GM12872 (cell line): ENCODE results near the gene IL1RL2.

Experiments
- TF ChIP-seq, protein P1 (sequence below): IDR thresholded peaks from 3 replicates; pipeline ENCODE4 v1.5.1; 2011; ENCODE audit warnings: low read depth, mild to moderate bottlenecking, low read length, moderate library complexity; ENCODE audit not compliant: insufficient read depth

The IL1RL2 gene

DNA sequence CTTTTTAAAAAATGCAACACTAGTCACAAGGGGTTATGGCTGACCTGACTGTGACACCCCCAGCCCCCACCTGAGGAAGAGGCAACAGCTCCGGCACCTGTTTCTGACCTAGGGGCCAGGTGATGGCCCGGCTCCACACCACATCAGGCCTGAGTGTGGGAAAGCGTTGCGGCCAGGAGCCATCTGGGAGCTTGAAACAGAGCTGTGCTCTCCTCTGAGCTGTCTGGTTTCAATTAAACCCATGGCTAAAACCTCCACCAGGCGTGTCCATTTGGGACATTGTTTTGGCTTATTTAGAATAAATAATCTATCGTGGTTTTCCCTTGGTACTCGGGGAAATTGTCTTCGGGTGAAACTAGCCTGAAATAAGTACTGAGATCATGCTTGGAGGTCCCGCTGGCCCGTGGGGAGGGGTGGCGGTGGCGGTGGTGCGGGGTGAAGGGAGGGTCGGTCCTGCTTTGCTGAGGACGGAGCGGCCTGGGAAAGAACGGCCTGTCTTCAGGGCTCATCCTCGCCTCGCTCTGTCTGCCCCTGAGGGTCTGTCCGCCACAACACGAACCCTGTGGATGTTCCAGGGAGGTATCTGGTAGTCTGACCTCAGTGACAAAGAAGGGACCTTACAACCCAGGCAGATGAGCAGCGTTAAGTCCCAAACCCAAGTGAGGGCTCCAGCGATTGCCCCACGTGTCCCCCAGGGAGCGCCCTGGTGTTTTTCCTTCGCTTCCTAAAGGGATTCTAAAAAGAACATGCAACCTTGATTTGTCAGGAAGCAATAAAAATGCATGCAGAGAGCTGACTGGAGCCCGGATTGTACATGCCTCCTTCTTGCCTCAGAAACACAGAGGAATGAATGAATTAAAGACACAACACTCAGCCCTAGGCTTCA, 58.7 kb downstream of the IL1RL2 start:
- TF ChIP-seq, protein P1, sequence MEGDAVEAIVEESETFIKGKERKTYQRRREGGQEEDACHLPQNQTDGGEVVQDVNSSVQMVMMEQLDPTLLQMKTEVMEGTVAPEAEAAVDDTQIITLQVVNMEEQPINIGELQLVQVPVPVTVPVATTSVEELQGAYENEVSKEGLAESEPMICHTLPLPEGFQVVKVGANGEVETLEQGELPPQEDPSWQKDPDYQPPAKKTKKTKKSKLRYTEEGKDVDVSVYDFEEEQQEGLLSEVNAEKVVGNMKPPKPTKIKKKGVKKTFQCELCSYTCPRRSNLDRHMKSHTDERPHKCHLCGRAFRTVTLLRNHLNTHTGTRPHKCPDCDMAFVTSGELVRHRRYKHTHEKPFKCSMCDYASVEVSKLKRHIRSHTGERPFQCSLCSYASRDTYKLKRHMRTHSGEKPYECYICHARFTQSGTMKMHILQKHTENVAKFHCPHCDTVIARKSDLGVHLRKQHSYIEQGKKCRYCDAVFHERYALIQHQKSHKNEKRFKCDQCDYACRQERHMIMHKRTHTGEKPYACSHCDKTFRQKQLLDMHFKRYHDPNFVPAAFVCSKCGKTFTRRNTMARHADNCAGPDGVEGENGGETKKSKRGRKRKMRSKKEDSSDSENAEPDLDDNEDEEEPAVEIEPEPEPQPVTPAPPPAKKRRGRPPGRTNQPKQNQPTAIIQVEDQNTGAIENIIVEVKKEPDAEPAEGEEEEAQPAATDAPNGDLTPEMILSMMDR = no peak

DNA sequence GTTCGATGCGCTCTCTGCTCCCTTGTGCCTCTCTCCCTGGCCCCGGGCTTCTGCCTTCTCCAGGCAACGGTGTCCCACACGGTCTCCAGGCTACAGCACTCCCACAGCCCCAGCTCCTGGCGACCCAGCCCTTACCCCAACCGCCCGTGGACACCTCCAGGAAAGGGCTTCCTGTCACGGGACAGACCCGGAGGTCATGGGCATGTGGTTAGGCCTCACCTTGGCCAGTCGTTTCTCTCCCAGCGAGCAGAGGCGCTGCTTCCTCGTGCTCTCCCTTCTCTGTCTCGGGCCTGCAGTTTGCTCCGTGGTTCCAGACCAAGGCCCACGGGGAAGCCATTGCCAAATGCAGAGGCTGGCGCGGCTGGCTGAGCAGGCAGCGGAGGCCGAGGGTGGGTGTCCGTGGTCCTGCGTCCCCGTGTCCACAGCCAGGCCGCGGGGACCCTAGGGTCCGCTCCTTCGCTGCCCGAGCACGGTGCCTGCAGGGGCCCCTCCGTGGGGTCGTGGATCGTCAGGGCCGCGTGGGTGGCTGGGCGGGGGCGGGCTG, 63.5 kb downstream of the IL1RL2 start:
- TF ChIP-seq, protein P1 = no peak

DNA sequence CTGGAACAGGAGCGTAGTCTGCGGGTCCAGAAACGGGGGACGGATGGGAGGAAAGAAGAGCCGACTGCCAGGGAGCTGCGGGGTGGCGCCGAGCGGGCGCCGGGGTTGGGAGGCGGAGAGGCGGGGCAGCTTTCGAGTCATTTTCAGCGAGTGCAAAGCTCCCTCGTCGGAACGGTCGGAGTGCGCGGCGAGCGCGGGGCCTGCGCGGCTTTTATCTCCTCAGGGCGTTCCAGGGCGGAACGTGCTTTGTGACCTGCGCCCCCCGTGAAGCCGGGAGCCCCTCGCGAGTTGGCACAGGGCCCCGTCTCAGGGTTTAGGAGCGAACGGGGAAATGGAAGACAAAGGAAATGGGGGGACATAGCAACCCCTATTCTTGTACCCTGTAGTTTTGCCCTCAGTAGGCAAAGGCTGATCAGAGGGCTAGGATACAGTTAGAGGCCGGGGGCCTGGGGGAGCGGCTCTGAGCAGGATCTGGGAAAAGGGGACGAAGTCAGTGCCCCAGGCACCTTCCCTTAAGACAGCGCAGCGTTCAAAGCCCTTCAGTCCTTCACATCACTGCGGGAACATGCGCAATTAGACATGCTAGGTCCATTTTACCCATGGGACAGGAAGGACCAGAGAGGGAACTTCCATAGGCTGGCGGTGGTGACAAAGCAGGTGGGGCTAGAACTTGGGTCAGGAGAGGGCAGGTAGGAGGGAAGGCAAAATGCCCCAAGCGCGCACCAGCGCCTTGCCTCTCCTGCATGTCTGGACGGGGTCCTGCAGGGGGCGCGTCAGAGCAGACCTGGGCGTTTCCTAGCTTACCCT, 64.4 kb downstream of the IL1RL2 start:
- TF ChIP-seq, protein P1 = peak; percentile 71

DNA sequence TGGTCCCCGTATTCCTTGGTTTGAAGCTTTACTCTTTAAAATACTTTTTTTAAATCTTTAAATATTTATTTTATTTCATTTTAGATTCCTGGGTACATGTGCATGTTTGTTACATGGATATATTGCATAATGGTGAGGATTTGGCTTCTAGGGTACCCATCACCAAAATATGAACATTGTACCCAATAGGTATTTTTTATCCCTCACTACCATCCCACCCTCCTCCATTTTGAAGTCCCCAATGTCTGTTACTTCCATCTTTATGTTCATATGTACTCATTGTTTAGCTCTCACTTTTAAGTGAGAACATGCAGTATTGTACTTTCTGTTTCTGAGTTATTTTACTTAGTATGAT, 65.0 kb downstream of the IL1RL2 start:
- TF ChIP-seq, protein P1 = no peak

DNA sequence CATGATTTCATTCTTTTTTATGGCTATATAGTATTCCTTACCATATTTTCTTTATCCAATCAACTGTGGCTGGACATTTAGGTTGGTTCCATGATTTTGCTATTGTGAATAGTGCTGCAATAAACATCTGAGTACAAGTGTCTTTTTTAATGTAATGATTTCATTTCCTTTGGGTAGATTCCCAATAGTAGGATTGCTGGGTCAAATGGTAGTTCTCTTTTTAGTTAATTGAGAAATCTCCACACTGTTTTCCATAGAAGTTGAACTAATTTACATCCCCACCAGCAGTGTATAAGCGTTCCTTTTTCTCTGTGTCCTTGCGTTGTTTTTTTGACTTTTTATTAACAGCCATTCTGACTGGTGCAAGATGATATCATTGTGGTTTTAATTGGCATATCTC, 65.4 kb downstream of the IL1RL2 start:
- TF ChIP-seq, protein P1 = no peak

DNA sequence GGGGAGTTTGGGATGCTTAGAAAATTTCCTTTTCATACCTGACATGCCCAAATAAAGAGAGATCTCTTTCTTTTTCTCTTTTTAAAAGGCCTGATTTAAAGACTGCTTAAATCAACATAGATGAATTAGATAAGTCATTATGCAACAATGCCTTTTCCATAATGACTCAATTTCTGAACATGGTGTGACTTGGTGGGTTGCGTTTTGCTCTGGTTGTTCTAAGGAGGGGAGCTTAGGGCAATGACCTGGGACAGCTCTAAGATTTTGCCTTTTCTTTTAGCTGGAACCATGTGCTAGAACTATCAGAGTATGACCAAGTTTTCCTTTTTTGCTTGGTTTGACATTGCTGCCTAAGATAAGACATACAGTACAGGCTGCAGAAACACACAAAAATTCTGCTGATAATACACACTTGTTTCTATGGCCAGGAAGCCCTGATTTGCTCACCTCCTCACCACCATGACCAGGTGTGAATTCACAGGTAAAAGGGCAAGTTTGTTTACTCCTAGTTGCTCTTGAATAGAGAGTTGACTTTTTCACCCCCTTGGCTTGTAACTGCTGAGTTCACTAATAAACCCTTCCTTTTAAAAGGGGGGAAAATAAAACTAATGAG, 66.4 kb downstream of the IL1RL2 start:
- TF ChIP-seq, protein P1 = no peak

DNA sequence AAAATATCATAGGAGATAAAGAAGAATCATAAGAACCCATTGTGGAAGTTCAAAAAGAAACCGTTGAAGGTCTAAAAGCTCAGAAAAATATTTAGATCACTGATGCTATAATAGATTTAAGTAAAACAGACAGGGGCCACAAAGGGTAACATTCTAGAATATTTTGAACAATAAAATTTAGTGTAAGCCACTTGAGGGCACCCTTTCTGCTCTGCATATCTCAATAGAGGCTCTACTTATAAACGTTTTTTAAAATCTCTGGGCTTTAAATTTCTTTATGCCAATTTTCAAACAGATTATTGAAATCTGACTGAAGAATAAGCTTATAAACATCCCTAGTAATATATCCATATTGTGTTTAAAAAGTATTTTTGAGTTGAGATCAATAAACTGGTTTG, 66.9 kb downstream of the IL1RL2 start:
- TF ChIP-seq, protein P1 = no peak
